GM18861 (cell line): ENCODE results near the gene SORCS3.

Experiments used
- ATAC-seq: cut with Tn5 transposase; IDR thresholded peaks from one replicate; pipeline ENCODE4 v1.9.1; 2021; ENCODE audit not compliant: unreplicated experiment

The SORCS3 gene

GRCh38 chr10:104641187-104641936 is at the start of gene SORCS3:
SORCS3 (plus strand) TSS chr10:104641290.
- no peak for ATAC-seq

GRCh38 chr10:104591441-104591840 is 49.6 kb upstream of the SORCS3 start:
- ATAC-seq = no peak

- ATAC-seq = no peak
These were observed 39.9 kb upstream of the SORCS3 start for GRCh38 chr10:104601166-104601565.

- no peak for ATAC-seq
These were observed 32.8 kb upstream of the SORCS3 start for GRCh38 chr10:104608091-104608828.

GRCh38 chr10:104612571-104613205 is 28.4 kb upstream of the SORCS3 start:
- ATAC-seq = no peak

GRCh38 chr10:104613406-104613805 is 27.7 kb upstream of the SORCS3 start:
- no peak for ATAC-seq

- ATAC-seq = peak; percentile 63
These were observed 26.8 kb upstream of the SORCS3 start for GRCh38 chr10:104614245-104614831.

- no peak for ATAC-seq
These were observed 26.0 kb upstream of the SORCS3 start for GRCh38 chr10:104615136-104615535.

- no peak for ATAC-seq
These were observed 23.3 kb upstream of the SORCS3 start for GRCh38 chr10:104617831-104618230.

- no peak for ATAC-seq
These were observed 18.9 kb upstream of the SORCS3 start for GRCh38 chr10:104622175-104622574.

- no peak for ATAC-seq
These were observed 18.4 kb upstream of the SORCS3 start for GRCh38 chr10:104622598-104623209.

GRCh38 chr10:104630731-104631130 is 10.4 kb upstream of the SORCS3 start:
- no peak for ATAC-seq

GRCh38 chr10:104631946-104632345 is 9.1 kb upstream of the SORCS3 start:
- no peak for ATAC-seq

GRCh38 chr10:104638861-104639589 is 2.1 kb upstream of the SORCS3 start:
- no peak for ATAC-seq

GRCh38 chr10:104639590-104640338 is 1.3 kb upstream of the SORCS3 start:
- ATAC-seq = no peak

GRCh38 chr10:104640339-104641186 is 527 bp upstream of the SORCS3 start:
- ATAC-seq = no peak

GRCh38 chr10:104641937-104642657 is 1.0 kb downstream of the SORCS3 start:
- ATAC-seq = no peak

GRCh38 chr10:104642658-104643302 is 1.7 kb downstream of the SORCS3 start:
- no peak for ATAC-seq
